Endothelial cell (in vitro differentiated cells): ENCODE results near the gene ALDH1B1. TPM values are rescaled to one million over a fixed set of nuclear protein-coding genes. Genes with fewer than 3 reads are reported as not detected.

ENCODE experiments used
- DNase-seq: peaks from one replicate; pipeline ENCODE4 v3.0.0; 2021; ENCODE audit warnings: low spot score
- H3K27ac Mint-ChIP-seq: one replicate; pipeline ENCODE4 v1.8.0; 2021; ENCODE audit warnings: mixed read lengths, inconsistent platforms; ENCODE audit not compliant: unreplicated experiment
- H3K27me3 Mint-ChIP-seq: one replicate; pipeline ENCODE4 v1.8.0; 2021; ENCODE audit warnings: mild to moderate bottlenecking, moderate library complexity, mixed read lengths, inconsistent platforms; ENCODE audit not compliant: unreplicated experiment
- H3K36me3 Mint-ChIP-seq: one replicate; pipeline ENCODE4 v1.8.0; 2021; ENCODE audit warnings: mild to moderate bottlenecking, low read depth, mixed read lengths, inconsistent platforms; ENCODE audit not compliant: unreplicated experiment
- H3K4me1 Mint-ChIP-seq: one replicate; pipeline ENCODE4 v1.8.0; 2021; ENCODE audit warnings: mild to moderate bottlenecking, mixed read lengths, inconsistent platforms; ENCODE audit not compliant: unreplicated experiment
- H3K4me3 Mint-ChIP-seq: one replicate; pipeline ENCODE4 v1.8.0; 2021; ENCODE audit warnings: mild to moderate bottlenecking, mixed read lengths, inconsistent platforms; ENCODE audit not compliant: unreplicated experiment
- H3K9me3 Mint-ChIP-seq: one replicate; pipeline ENCODE4 v1.8.0; 2021; ENCODE audit warnings: mixed read lengths, inconsistent platforms; ENCODE audit not compliant: unreplicated experiment
- total RNA-seq: library from RNA; stranded (reverse); fragmentation: NEBNext Ultra II Directional; extraction: Animal tissue kit (Norgen Biotek cat#: 25700); gene quantifications from one replicate; pipeline ENCODE4 v1.2.1, GENCODE V29; 2021; ENCODE audit not compliant: unreplicated experiment
- TF ChIP-seq, protein P1 (sequence below): fragments of 200-600 bp; sonication (generic); IDR thresholded peaks from one replicate; pipeline ENCODE4 v1.5.0; 2021; ENCODE audit warnings: antibody characterized with exemption; ENCODE audit not compliant: unreplicated experiment

The ALDH1B1 gene
- total RNA-seq, 1 donor from 2014 or later = 18.7 TPM

DNA sequence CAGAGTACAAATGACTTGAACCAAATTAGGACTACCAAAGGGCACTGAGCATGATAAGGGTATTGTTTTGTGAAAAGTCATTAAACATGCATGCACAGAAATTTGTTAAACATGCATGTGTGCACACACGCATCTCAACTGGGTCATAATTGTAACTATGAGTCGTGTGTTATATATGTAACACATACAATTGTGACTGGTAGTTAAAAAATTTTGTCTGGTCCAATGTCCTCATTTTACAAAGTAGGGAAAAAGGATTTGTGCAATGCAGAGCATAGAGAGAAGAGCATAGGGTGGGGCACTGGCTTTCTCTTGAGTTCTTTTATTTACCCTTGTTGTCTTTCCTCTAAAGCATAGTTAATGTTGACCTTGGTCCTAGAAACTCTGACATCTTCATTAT is 51.1 kb downstream of the ALDH1B1 start:
- no peaks in the 10 kb centered on the region for H3K4me1 Mint-ChIP-seq

DNA sequence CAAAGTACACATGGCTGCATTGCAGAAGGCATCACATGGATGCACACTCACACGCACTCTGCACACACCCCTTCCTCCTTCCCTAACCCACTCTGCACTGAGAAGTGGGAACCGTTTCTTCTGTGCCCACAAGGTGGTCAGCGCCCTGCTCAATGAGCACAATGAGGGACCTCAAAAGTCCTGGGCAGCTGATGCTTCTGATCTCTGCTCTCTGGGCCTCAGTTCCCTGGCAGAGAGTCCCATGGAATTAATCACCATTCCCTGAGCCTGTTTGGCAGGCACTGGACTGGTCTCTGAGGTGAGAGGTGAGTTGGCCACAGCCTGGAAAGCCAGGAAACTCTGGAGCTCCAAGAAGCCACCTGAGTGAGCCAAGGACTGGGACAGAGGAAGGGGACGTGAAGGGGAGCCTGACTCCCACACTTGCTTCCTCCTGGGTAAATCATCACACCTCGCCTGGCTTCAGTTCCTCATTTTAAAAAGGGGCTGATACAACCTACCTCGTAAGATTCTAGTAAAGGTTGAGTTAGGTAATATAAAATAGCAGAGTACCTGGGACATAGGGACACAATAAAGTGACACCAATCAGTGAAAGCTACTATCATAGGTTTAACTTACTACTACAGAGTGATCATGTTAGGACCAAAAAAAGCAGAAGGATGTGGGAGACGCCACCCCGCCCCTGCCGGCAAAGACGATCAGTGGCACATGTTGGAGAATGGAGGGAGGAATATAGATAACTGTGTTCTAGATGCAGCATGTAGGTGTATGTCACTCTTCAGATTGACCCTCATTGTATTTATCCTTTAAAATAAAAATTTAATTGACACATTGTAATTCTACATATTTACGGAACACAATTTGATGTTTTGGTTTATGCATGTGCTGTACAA is 52.9 kb downstream of the ALDH1B1 start:
- H3K4me1 Mint-ChIP-seq = no peaks in the 10 kb centered on the region
- H3K27ac Mint-ChIP-seq = no peak overlapping the region
- H3K36me3 Mint-ChIP-seq = no peaks in the 10 kb centered on the region

More for the DNA sequence above, 51.1 kb downstream of the ALDH1B1 start:
- H3K27ac Mint-ChIP-seq = no peak overlapping the region
- no peaks in the 10 kb centered on the region for H3K36me3 Mint-ChIP-seq
- H3K4me3 Mint-ChIP-seq = no peak overlapping the region
- TF ChIP-seq, protein P1, sequence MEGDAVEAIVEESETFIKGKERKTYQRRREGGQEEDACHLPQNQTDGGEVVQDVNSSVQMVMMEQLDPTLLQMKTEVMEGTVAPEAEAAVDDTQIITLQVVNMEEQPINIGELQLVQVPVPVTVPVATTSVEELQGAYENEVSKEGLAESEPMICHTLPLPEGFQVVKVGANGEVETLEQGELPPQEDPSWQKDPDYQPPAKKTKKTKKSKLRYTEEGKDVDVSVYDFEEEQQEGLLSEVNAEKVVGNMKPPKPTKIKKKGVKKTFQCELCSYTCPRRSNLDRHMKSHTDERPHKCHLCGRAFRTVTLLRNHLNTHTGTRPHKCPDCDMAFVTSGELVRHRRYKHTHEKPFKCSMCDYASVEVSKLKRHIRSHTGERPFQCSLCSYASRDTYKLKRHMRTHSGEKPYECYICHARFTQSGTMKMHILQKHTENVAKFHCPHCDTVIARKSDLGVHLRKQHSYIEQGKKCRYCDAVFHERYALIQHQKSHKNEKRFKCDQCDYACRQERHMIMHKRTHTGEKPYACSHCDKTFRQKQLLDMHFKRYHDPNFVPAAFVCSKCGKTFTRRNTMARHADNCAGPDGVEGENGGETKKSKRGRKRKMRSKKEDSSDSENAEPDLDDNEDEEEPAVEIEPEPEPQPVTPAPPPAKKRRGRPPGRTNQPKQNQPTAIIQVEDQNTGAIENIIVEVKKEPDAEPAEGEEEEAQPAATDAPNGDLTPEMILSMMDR = no peak
- H3K9me3 Mint-ChIP-seq = no peaks in the 10 kb centered on the region
- DNase-seq = no peak
- H3K27me3 Mint-ChIP-seq = peaks cover 13% of the 10 kb centered on the region

DNA sequence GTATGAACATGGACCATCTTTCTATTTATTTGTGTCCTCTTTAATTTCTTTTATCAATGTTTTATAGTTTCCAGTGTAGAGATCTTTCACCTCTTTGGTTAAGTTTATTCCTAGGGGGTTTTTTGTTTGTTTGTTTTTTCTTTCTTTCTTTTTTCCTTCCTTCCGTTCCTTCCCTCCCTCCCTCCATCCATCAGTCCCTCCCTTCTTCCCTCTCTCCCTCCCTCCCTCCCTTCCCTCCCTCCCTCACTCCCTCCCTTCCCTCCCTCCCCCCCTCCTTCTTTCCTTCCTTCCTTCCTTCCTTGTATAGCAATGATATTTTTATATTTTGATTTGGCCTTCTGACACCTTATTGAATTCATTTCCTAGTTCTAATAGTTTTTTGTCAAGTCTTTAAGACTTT is 55.2 kb downstream of the ALDH1B1 start:
- TF ChIP-seq, protein P1 = no peak
- H3K4me3 Mint-ChIP-seq = no peak overlapping the region
- no peaks in the 10 kb centered on the region for H3K9me3 Mint-ChIP-seq
- H3K4me1 Mint-ChIP-seq = no peaks in the 10 kb centered on the region
- no peak for DNase-seq
- peaks cover 3% of the 10 kb centered on the region for H3K27me3 Mint-ChIP-seq
- no peak overlapping the region for H3K27ac Mint-ChIP-seq
- no peaks in the 10 kb centered on the region for H3K36me3 Mint-ChIP-seq

More for the DNA sequence above, 52.9 kb downstream of the ALDH1B1 start:
- TF ChIP-seq, protein P1 = no peak
- Mint-ChIP-seq H3K9me3 (no peaks in the 10 kb centered on the region), H3K4me3 (no peak overlapping the region), H3K27me3 (peaks cover 7% of the 10 kb centered on the region)
- DNase-seq = no peak

Other genes with a start within 250 kb of the ALDH1B1 start
- gene IGFBPL1, start 31.8 kb downstream of the ALDH1B1 start, total RNA-seq = 9.1 TPM
- gene ANKRD18A, start 227.9 kb downstream of the ALDH1B1 start, total RNA-seq = 0.10 TPM